Loucy (cell line): ENCODE results near the gene SLX9.

Experiments
- H2AFZ ChIP-seq: fragments of 200-600 bp; sonication (generic); 2 replicates; pipeline ENCODE4 v1.6.0; 2016; ENCODE audit warnings: antibody characterized with exemption, mild to moderate bottlenecking, low read length, moderate library complexity
- H3F3A ChIP-seq: fragments of 200-600 bp; 2 replicates; pipeline ENCODE4 v1.6.0; 2016; ENCODE audit warnings: antibody characterized with exemption, low read depth, mild to moderate bottlenecking
- H3K27me3 ChIP-seq: fragments of 200-600 bp; sonication (generic); 2 replicates; pipeline ENCODE4 v1.6.1; 2014; ENCODE audit warnings: low read length, mild to moderate bottlenecking; ENCODE audit not compliant: insufficient read depth, poor library complexity, severe bottlenecking
- H3K36me3 ChIP-seq: fragments of 200-600 bp; sonication (generic); 2 replicates; pipeline ENCODE4 v1.6.1; 2016; ENCODE audit warnings: low read length; ENCODE audit not compliant: insufficient read depth
- H3K4me1 ChIP-seq: fragments of 200-600 bp; sonication (generic); 2 replicates; pipeline ENCODE4 v1.5.1; 2014; ENCODE audit warnings: low read length, mild to moderate bottlenecking; ENCODE audit not compliant: insufficient read depth, poor library complexity, severe bottlenecking
- H3K4me2 ChIP-seq: fragments of 200-600 bp; sonication (generic); 2 replicates; pipeline ENCODE4 v1.6.0; 2014; ENCODE audit warnings: antibody characterized with exemption, low read length, low read depth, mild to moderate bottlenecking; ENCODE audit not compliant: poor library complexity, severe bottlenecking
- H3K4me3 ChIP-seq: fragments of 200-600 bp; sonication (generic); 2 replicates; pipeline ENCODE4 v1.5.1; 2014; ENCODE audit warnings: low read length, mild to moderate bottlenecking, mixed read lengths; ENCODE audit not compliant: poor library complexity, severe bottlenecking
- H3K79me2 ChIP-seq: fragments of 200-600 bp; sonication (generic); 2 replicates; pipeline ENCODE4 v1.6.1; 2014; ENCODE audit warnings: low read length; ENCODE audit not compliant: insufficient read depth
- H3K9ac ChIP-seq: fragments of 200-600 bp; sonication (generic); 2 replicates; pipeline ENCODE4 v1.6.0; 2014; ENCODE audit warnings: mild to moderate bottlenecking, low read depth, low read length, moderate library complexity; ENCODE audit not compliant: poor library complexity, severe bottlenecking
- H3K9me2 ChIP-seq: fragments of 200-600 bp; sonication (generic); replicated peaks from 2 replicates; pipeline ENCODE4 v1.6.1; 2016; ENCODE audit warnings: low read depth, low read length, mixed read lengths
- H3K9me3 ChIP-seq: fragments of 200-600 bp; sonication (generic); 2 replicates; pipeline ENCODE4 v1.6.1; 2014; ENCODE audit warnings: mild to moderate bottlenecking, antibody characterized with exemption, low read length, low read depth; ENCODE audit not compliant: insufficient read depth
- H4K20me1 ChIP-seq: fragments of 200-600 bp; sonication (generic); 2 replicates; pipeline ENCODE4 v1.6.0; 2014; ENCODE audit warnings: antibody characterized with exemption, low read length, mild to moderate bottlenecking; ENCODE audit not compliant: insufficient read depth, poor library complexity, severe bottlenecking
- EZH2phosphoT487 ChIP-seq: fragments of 200-600 bp; IDR thresholded peaks from 2 replicates; pipeline ENCODE4 v1.6.1; 2018; ENCODE audit warnings: antibody characterized with exemption, mild to moderate bottlenecking, moderate library complexity, borderline replicate concordance
- TF ChIP-seq, protein P1 (sequence below): fragments of 200-600 bp; sonication (generic); conservative IDR thresholded peaks from 2 replicates; pipeline ENCODE4 v1.5.1; 2014; ENCODE audit warnings: mild to moderate bottlenecking, antibody characterized with exemption, low read length

The SLX9 gene

DNA sequence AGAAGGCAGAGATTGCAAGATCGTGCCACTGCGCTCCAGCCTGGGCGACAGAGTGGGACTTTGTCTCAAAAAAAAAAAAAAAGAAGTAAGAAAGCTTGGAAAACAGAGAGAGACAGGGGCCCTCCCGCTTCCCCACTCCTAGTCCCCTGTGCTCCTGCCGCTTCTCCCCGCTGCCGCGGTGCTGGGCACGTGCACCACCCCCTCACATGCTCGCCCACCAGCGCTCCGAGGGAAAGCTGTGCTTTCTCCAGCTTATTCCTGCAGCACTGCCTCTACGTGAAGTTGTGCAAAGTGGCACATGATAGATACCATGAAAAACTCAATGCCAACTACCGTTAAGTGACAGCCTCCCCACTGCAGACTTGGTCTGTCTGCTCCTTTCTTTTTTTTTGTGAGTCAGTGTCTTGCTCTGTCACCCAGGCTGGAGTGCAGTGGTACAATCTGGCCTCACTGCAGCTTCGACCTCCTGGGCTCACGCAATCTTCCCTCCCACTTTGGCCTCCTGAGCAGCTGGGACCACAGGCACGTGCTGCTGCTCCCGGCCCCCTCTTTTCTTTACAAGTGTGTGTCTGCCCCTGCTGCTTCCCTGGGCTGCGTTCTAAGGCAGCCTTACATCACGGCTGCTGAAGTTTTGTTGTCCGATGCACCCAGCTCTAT lies 15.4 kb downstream of the SLX9 start:
- no peaks in the 10 kb centered on the region for H3K4me1 ChIP-seq
- no peak overlapping the region for H2AFZ ChIP-seq
- no peak overlapping the region for H3K9ac ChIP-seq
- TF ChIP-seq, protein P1, sequence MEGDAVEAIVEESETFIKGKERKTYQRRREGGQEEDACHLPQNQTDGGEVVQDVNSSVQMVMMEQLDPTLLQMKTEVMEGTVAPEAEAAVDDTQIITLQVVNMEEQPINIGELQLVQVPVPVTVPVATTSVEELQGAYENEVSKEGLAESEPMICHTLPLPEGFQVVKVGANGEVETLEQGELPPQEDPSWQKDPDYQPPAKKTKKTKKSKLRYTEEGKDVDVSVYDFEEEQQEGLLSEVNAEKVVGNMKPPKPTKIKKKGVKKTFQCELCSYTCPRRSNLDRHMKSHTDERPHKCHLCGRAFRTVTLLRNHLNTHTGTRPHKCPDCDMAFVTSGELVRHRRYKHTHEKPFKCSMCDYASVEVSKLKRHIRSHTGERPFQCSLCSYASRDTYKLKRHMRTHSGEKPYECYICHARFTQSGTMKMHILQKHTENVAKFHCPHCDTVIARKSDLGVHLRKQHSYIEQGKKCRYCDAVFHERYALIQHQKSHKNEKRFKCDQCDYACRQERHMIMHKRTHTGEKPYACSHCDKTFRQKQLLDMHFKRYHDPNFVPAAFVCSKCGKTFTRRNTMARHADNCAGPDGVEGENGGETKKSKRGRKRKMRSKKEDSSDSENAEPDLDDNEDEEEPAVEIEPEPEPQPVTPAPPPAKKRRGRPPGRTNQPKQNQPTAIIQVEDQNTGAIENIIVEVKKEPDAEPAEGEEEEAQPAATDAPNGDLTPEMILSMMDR, result no peak
- no peak for TF ChIP-seq EZH2phosphoT487
- H3K9me3 ChIP-seq, result no peaks in the 10 kb centered on the region
- H3K4me2 ChIP-seq, result no peak overlapping the region
- H3K27me3 ChIP-seq, result no peaks in the 10 kb centered on the region
- H3F3A ChIP-seq, result no peaks in the 10 kb centered on the region
- no peaks in the 10 kb centered on the region for H3K9me2 ChIP-seq
- peaks cover 64% of the 10 kb centered on the region; the same call in 1 of the 2 replicates for H3K79me2 ChIP-seq
- H3K36me3 ChIP-seq, result peaks cover 48% of the 10 kb centered on the region; the same call in 1 of the 2 replicates
- H3K4me3 ChIP-seq, result no peak overlapping the region
- peaks cover 6% of the 10 kb centered on the region for H4K20me1 ChIP-seq

DNA sequence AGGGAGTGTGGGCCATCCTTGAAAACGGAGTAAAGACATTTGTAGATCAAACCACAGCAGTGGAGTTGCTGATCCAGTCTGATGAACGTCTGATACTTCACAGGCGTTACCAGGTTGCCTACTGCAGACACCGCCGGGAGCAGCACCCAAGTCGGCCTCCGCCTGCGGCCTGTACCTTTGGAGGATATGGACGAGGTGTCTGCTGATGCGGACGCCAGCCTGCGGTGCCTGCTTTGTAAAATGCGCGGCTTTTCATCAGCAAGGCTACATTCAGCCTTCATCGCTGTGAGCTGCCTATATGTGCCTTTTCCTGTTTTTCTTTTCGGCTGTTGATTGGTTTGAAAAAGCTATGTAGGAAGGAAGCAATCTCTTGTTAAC lies 16.0 kb downstream of the SLX9 start:
- Histone ChIP-seq H3K4me1 (no peaks in the 10 kb centered on the region), H3K4me2 (no peak overlapping the region), H3K36me3 (peaks cover 53% of the 10 kb centered on the region; the same call in 1 of the 2 replicates), H3K9ac (no peak overlapping the region), H3F3A (no peaks in the 10 kb centered on the region), H3K9me2 (no peaks in the 10 kb centered on the region), H3K79me2 (peaks cover 59% of the 10 kb centered on the region; the same call in 1 of the 2 replicates), H4K20me1 (peaks cover 6% of the 10 kb centered on the region), H3K4me3 (no peak overlapping the region), H3K27me3 (no peaks in the 10 kb centered on the region), H3K9me3 (no peaks in the 10 kb centered on the region), H2AFZ (no peak overlapping the region)
- TF ChIP-seq EZH2phosphoT487, result no peak
- TF ChIP-seq, protein P1, result no peak

DNA sequence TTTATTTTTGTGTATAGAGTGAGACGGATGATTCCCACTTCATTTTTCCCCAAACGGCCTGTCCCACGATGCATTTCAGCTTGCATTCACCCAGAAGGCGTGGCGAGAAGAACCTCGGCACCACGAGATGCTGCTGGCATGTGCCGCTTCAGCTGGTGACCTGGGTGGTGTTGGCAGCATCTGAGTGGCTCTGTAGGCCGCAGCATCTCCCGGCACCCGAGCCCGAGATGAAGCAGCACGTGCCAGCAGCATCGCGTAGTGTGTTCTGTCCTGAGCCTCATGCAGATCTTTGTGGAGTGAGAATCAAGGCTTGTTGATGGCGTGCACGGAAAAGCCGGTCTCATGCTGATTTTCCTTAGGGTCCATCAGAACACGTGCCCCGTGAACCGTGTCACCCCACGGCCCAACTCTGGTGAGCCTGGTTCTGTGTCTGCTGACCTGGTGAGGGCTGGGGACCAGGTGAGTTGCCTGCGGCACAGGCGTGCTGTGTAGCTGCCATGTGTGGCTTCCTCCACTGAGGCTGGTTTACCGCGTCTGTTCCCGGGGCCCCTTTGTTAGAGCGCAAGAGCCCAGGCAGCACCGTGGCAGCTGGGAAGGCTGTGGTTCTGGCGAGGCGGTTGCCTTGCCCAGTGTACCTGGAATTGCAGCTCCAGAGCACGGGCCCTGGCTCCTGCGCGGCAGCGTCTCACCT lies 16.7 kb downstream of the SLX9 start:
- Histone ChIP-seq H3K9ac (no peak overlapping the region), H3K79me2 (peaks cover 52% of the 10 kb centered on the region; the same call in 1 of the 2 replicates), H3K4me1 (no peaks in the 10 kb centered on the region), H3F3A (no peaks in the 10 kb centered on the region), H3K4me2 (no peak overlapping the region), H4K20me1 (peaks cover 1% of the 10 kb centered on the region), H3K4me3 (no peak overlapping the region), H3K9me3 (no peaks in the 10 kb centered on the region), H3K27me3 (no peaks in the 10 kb centered on the region), H3K9me2 (no peaks in the 10 kb centered on the region), H2AFZ (no peak overlapping the region), H3K36me3 (peaks cover 54% of the 10 kb centered on the region; the same call in 1 of the 2 replicates)
- TF ChIP-seq, protein P1, result no peak
- no peak for TF ChIP-seq EZH2phosphoT487
